ENCODE measurements around the gene MBOAT7. TPM values are rescaled to one million over a fixed set of nuclear protein-coding genes. Genes with fewer than 3 reads are reported as not detected.
"Not testable (repeated sequence)": the region's sequence is repeated elsewhere in the genome, so short reads cannot be mapped to it uniquely, and the experiment has no call there.

Gene MBOAT7
- total and polyA plus RNA-seq, 8 donors: 48.1 to 102 (median 56.3) TPM

DNA sequence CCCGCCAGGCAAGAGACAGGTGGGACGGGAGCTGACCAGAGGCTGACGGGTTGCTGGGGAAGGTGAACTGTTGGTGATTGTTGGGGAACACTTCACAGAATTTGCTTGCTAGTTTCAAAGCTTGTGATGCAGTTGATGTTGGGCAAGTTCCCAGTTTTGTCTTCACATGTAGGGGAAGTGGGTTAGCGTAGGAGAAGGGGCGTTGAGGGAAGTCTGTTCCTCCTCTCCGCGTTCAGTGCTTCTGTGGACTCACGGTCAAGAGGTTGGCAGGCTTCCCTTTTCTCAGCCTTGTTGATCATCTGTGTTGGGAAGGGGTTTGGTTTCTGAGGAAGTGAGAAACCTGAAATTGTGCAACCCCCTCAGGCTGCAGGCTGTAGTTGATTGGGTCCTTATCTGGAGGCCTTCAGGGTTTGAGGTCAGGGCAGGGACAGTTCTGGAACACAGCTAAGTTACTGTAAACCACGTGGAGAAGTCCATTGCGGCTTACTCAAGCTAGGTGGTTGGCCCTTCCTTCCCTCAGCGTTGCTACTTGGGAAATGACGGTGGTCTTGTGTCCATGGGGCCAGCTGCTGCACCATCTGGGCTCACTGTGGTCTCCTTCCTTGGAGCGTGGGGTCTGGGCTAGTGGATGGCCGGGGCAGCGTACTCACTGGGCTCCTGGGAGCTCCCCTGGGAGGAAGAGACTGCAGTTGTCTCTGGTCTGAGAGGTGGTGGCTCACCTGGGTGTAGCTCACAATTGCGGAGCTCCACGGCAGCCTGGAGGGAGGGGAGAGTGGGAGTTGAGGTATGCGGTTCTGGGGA is 18.8 kb upstream of the MBOAT7 start:
- peaks cover 76 to 97% of the 10 kb centered on the region in 2 donors for H3K4me1 ChIP-seq
- H3K36me3 ChIP-seq: peaks cover 3 to 56% of the 10 kb centered on the region in 2 donors
- DNase-seq (peak; percentile 61 to 92 (median 85)), ATAC-seq (peak; percentile 58)
- no peaks in the 10 kb centered on the region for H3K27me3 ChIP-seq
- TF ChIP-seq, protein P1, sequence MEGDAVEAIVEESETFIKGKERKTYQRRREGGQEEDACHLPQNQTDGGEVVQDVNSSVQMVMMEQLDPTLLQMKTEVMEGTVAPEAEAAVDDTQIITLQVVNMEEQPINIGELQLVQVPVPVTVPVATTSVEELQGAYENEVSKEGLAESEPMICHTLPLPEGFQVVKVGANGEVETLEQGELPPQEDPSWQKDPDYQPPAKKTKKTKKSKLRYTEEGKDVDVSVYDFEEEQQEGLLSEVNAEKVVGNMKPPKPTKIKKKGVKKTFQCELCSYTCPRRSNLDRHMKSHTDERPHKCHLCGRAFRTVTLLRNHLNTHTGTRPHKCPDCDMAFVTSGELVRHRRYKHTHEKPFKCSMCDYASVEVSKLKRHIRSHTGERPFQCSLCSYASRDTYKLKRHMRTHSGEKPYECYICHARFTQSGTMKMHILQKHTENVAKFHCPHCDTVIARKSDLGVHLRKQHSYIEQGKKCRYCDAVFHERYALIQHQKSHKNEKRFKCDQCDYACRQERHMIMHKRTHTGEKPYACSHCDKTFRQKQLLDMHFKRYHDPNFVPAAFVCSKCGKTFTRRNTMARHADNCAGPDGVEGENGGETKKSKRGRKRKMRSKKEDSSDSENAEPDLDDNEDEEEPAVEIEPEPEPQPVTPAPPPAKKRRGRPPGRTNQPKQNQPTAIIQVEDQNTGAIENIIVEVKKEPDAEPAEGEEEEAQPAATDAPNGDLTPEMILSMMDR (IDR thresholded peaks at IDR 0.05): no peak
- intact Hi-C loops (cut with DNase I): no loop called here
- H3K9me3 ChIP-seq: no peaks in the 10 kb centered on the region
- peak overlapping the region; percentile 90 to 97 for H3K27ac ChIP-seq
- H3K4me3 ChIP-seq: peak overlapping the region in 1 of 2 donors; percentile 90

DNA sequence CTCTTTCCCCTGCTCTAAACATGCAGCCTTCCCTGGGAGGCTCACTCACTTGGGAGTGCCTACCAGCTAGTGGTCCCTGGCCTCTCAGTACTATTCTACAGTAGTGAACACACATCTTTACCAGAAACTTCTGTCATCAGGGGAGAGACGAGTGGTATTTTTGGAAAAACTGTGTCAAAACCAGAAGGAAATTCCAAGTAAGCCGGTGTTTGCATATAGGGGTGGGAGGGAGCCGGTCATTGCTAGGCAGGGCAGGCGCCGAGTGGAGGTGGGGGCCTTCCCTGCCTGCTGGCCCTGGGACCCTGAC is 18.2 kb upstream of the MBOAT7 start:
- peaks cover 3 to 62% of the 10 kb centered on the region in 2 donors for H3K36me3 ChIP-seq
- H3K9me3 ChIP-seq: no peaks in the 10 kb centered on the region
- H3K27me3 ChIP-seq: no peaks in the 10 kb centered on the region
- TF ChIP-seq, protein P1 (IDR thresholded peaks at IDR 0.05): no peak
- DNase-seq: peak in 1 of 4 donors; percentile 85
- intact Hi-C loops (cut with DNase I): no loop called here
- peak overlapping the region; percentile 90 to 97 for H3K27ac ChIP-seq
- peaks cover 82 to 98% of the 10 kb centered on the region in 2 donors for H3K4me1 ChIP-seq
- no peak for ATAC-seq
- H3K4me3 ChIP-seq: peak overlapping the region in 1 of 2 donors; percentile 90

DNA sequence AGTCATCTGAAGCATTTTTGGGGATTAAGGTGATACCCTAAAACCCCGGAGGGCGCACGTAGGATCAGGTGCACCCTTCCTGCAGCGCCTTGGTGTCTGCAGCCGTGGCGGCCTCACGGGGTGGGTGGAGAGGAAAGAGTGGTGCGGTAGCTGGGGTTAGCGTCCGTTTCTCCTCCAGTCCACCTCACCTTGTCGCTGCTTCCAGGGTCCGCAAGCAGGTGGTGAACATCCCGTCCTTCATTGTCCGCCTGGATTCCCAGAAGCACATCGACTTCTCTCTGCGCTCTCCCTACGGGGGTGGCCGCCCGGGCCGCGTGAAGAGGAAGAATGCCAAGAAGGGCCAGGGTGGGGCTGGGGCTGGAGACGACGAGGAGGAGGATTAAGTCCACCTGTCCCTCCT is 17.8 kb upstream of the MBOAT7 start:
- Histone ChIP-seq H3K4me1 (peaks cover 86 to 98% of the 10 kb centered on the region in 2 donors), H3K27ac (peak overlapping the region; percentile 90 to 97), H3K4me3 (peak overlapping the region in 1 of 2 donors; percentile 90), H3K36me3 (peaks cover 3 to 66% of the 10 kb centered on the region in 2 donors)
- intact Hi-C loops (cut with DNase I); H3K27me3 ChIP-seq; H3K9me3 ChIP-seq; ATAC-seq: not testable (repeated sequence)
- peak in 1 of 4 donors; percentile 90 for DNase-seq

DNA sequence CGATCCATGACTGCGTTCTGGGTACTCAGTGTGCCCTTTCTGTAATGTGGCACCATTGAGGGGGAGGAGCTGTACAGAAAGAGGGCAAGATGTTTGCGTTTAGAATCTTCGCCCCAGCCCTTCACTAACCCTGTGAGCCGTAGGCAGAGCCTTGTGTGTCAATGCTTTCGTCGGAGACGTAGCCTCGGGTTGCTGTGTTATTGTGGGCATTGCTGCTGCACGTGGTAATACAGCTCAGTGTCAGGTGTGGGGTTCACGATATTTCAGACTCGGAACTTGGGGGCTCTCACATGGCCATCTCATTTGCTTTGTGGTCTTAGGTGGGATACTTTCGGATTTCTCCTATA is 17.4 kb upstream of the MBOAT7 start:
- intact Hi-C loops (cut with DNase I): no loop called here
- Histone ChIP-seq H3K27ac (peak overlapping the region; percentile 90 to 97), H3K27me3 (no peaks in the 10 kb centered on the region), H3K9me3 (no peaks in the 10 kb centered on the region), H3K4me1 (peaks cover 90 to 98% of the 10 kb centered on the region in 2 donors), H3K36me3 (peaks cover 3 to 70% of the 10 kb centered on the region in 2 donors), H3K4me3 (peak overlapping the region in 1 of 2 donors; percentile 90)
- TF ChIP-seq, protein P1 (IDR thresholded peaks at IDR 0.05): no peak
- no peak for DNase-seq
- ATAC-seq: no peak

DNA sequence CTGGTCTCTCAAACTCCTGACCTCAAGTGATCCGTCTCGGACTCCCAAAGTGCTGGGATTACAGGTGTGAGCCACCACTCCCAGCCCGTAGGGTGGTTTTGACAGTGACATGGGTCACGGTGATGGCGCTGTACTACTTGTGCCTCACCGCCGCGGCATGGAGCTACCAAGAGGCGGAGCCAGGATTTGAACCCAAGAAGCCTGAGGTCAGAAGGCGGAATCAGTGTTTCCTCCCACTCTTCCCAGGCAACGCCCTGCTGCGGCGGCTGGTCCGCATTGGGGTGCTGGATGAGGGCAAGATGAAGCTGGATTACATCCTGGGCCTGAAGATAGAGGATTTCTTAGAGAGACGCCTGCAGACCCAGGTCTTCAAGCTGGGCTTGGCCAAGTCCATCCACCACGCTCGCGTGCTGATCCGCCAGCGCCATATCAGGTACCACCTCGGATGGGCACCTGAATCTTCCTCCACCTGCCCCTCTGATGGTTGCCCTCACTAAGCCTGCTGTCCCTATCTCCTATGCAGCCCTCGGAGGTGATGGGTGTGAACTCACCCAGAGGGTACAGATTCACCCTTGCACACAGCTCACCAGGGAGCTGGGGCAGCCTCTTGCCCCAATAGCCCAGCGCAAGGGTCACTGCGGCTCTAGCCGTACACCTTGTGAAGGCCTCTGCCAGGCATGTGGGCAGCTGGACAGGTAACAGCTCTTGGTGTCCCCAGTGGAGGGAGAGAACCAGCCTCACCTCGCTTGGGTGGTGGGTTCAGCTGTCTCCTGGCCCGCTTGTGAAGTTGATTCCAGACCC is 16.9 kb upstream of the MBOAT7 start:
- no peaks in the 10 kb centered on the region for H3K9me3 ChIP-seq
- ATAC-seq (no peak), DNase-seq (peak in 2 of 4 donors; percentile 60 to 77)
- peak overlapping the region in 1 of 2 donors; percentile 90 for H3K4me3 ChIP-seq
- TF ChIP-seq, protein P1 (IDR thresholded peaks at IDR 0.05): no peak
- H3K27ac ChIP-seq: peak overlapping the region; percentile 90 to 97
- H3K36me3 ChIP-seq: peaks cover 3 to 76% of the 10 kb centered on the region in 2 donors
- H3K27me3 ChIP-seq: no peaks in the 10 kb centered on the region
- H3K4me1 ChIP-seq: peaks cover 94 to 97% of the 10 kb centered on the region in 2 donors
- intact Hi-C loops (cut with DNase I): no loop called here

All from left lung (tissue), 10 donors.